Vagina (tissue), 2 donors: ENCODE data around the gene CAPN7. TPM values are rescaled to one million over a fixed set of nuclear protein-coding genes. Genes with fewer than 3 reads are reported as not detected.

ENCODE experiments used
- DNase-seq, 2 donors: peaks; one replicate each; pipeline ENCODE4 v3.0.0-alpha.2; 2017; ENCODE audit errors: extremely low spot score in 2 of 2
- H3K27ac ChIP-seq: fragments of 200-600 bp; sonication (generic); one replicate; pipeline ENCODE4 v1.5.1; 2019
- H3K27me3 ChIP-seq: fragments of 200-600 bp; sonication (generic); one replicate; pipeline ENCODE4 v1.5.1; 2019
- H3K36me3 ChIP-seq, 2 donors: fragments of 200-600 bp; sonication (generic); one replicate each; pipeline ENCODE4 v1.5.1; 2017 to 2019
- H3K4me1 ChIP-seq: fragments of 200-600 bp; sonication (generic); one replicate; pipeline ENCODE4 v1.5.1; 2019
- H3K4me3 ChIP-seq, 2 donors: fragments of 200-600 bp; sonication (generic); 1 replicate in 1 of 2; 2 replicates in 1 of 2; pipeline ENCODE4 v1.5.1; 2016 to 2019
- H3K9me3 ChIP-seq: fragments of 200-600 bp; sonication (generic); one replicate; pipeline ENCODE4 v1.5.1; 2019
- CTCF ChIP-seq, 3 experiments: fragments of 450-650 bp in 2 of 3; fragments of 200-600 bp in 1 of 3; sonication (generic) in 1 of 3; IDR thresholded peaks; one replicate each; pipeline ENCODE4 v1.5.1; 2017 to 2019; ENCODE audit warnings: antibody characterized with exemption in 3 of 3, mild to moderate bottlenecking in 2 of 3, moderate library complexity in 2 of 3
- POLR2A ChIP-seq, 2 donors: fragments of 450-650 bp; IDR thresholded peaks; one replicate each; pipeline ENCODE4 v1.6.1; 2017; ENCODE audit warnings: antibody characterized with exemption in 2 of 2, mild to moderate bottlenecking in 2 of 2, moderate library complexity in 2 of 2
- POLR2AphosphoS5 ChIP-seq, 2 donors: sonication (generic); formaldehyde crosslinking; IDR thresholded peaks; one replicate each; pipeline ENCODE4 v1.9.0; 2017; ENCODE audit warnings: antibody characterized with exemption in 2 of 2, mild to moderate bottlenecking in 2 of 2, low read depth in 1 of 2; ENCODE audit not compliant: insufficient read depth in 1 of 2
- intact Hi-C: fragments of 100-400 bp; cut with DNase I; formaldehyde crosslinking; loops from one replicate; pipeline ENCODE4 v1.15.1; 2023
- total RNA-seq: library from RNA; depleted of rRNA; stranded (reverse); fragments of >200 nt; gene quantifications from one replicate; pipeline ENCODE4 v1.2.3, GENCODE V29; 2016

The CAPN7 gene
- total RNA-seq, 1 donor from 2014 or later, result 72.4 TPM

- Histone ChIP-seq H3K4me3 (no peak overlapping the region), H3K36me3 (peaks cover 0 to 9% of the 10 kb centered on the region in 2 donors), H3K27ac (peak overlapping the region; percentile 47), H3K4me1 (peaks cover 77% of the 10 kb centered on the region), H3K9me3 (no peaks in the 10 kb centered on the region), H3K27me3 (no peaks in the 10 kb centered on the region)
- TF ChIP-seq CTCF (IDR thresholded peaks at IDR 0.05) (no peak), POLR2AphosphoS5 (IDR thresholded peaks at IDR 0.05; ENCODE audit: insufficient read depth in 1 of 2, low read depth in 1 of 2) (no peak), POLR2A (IDR thresholded peaks at IDR 0.05) (no peak)
- DNase-seq, result no peak
- intact Hi-C loops, result no loop called here
These were observed 91.7 kb downstream of the CAPN7 start for GRCh38 chr3:15297608-15298350.

GRCh38 chr3:15298504-15298903 is 92.5 kb downstream of the CAPN7 start:
- H3K4me3 ChIP-seq, result no peak overlapping the region
- no peak overlapping the region for H3K27ac ChIP-seq
- TF ChIP-seq POLR2AphosphoS5 (IDR thresholded peaks at IDR 0.05; ENCODE audit: insufficient read depth in 1 of 2, low read depth in 1 of 2) (no peak), POLR2A (IDR thresholded peaks at IDR 0.05) (no peak), CTCF (IDR thresholded peaks at IDR 0.05) (no peak)
- H3K9me3 ChIP-seq, result no peaks in the 10 kb centered on the region
- peaks cover 0 to 11% of the 10 kb centered on the region in 2 donors for H3K36me3 ChIP-seq
- H3K27me3 ChIP-seq, result no peaks in the 10 kb centered on the region
- peaks cover 70% of the 10 kb centered on the region for H3K4me1 ChIP-seq
- DNase-seq, result no peak
- intact Hi-C loops, result no loop called here

- Histone ChIP-seq H3K4me1 (peaks cover 68% of the 10 kb centered on the region), H3K36me3 (peaks cover 0 to 11% of the 10 kb centered on the region in 2 donors), H3K9me3 (no peaks in the 10 kb centered on the region), H3K27me3 (no peaks in the 10 kb centered on the region), H3K27ac (no peak overlapping the region), H3K4me3 (no peak overlapping the region)
- intact Hi-C loops, result no loop called here
- DNase-seq, result no peak
- TF ChIP-seq CTCF (IDR thresholded peaks at IDR 0.05) (no peak), POLR2AphosphoS5 (IDR thresholded peaks at IDR 0.05; ENCODE audit: insufficient read depth in 1 of 2, low read depth in 1 of 2) (no peak), POLR2A (IDR thresholded peaks at IDR 0.05) (no peak)
These were observed 93.0 kb downstream of the CAPN7 start for GRCh38 chr3:15299036-15299435.

GRCh38 chr3:15300323-15301078 is 94.5 kb downstream of the CAPN7 start:
- TF ChIP-seq POLR2AphosphoS5 (IDR thresholded peaks at IDR 0.05; ENCODE audit: insufficient read depth in 1 of 2, low read depth in 1 of 2) (peak in 1 of 2 donors; percentile 77), POLR2A (IDR thresholded peaks at IDR 0.05) (no peak)
- no peak for DNase-seq

GRCh38 chr3:15301761-15302160 is 95.7 kb downstream of the CAPN7 start:
- no peak for DNase-seq
- TF ChIP-seq CTCF (IDR thresholded peaks at IDR 0.05) (no peak), POLR2A (IDR thresholded peaks at IDR 0.05) (no peak)
- H3K4me1 ChIP-seq, result peaks cover 57% of the 10 kb centered on the region

More at GRCh38 chr3:15300323-15301078, 94.5 kb downstream of the CAPN7 start:
- Histone ChIP-seq H3K4me3 (no peak overlapping the region), H3K4me1 (peaks cover 61% of the 10 kb centered on the region), H3K27ac (peak overlapping the region; percentile 71), H3K9me3 (no peaks in the 10 kb centered on the region), H3K36me3 (peaks cover 0 to 11% of the 10 kb centered on the region in 2 donors), H3K27me3 (no peaks in the 10 kb centered on the region)
- intact Hi-C loops, result no loop called here

More at GRCh38 chr3:15301761-15302160, 95.7 kb downstream of the CAPN7 start:
- H3K27me3 ChIP-seq, result no peaks in the 10 kb centered on the region
- H3K36me3 ChIP-seq, result peaks cover 0 to 11% of the 10 kb centered on the region in 2 donors
- no peaks in the 10 kb centered on the region for H3K9me3 ChIP-seq
- intact Hi-C loops, result no loop called here
- H3K27ac ChIP-seq, result no peak overlapping the region
- no peak overlapping the region for H3K4me3 ChIP-seq

Other genes starting within 250 kb of the CAPN7 start
- gene MRPS25, start 140.9 kb upstream of the CAPN7 start, total RNA-seq, result 27.0 TPM
- 19.2 TPM for gene RBSN, start 107.1 kb upstream of the CAPN7 start, total RNA-seq
- gene SH3BP5, start 126.3 kb downstream of the CAPN7 start, total RNA-seq, result 78.6 TPM
- 13.8 TPM for gene METTL6, start 221.3 kb downstream of the CAPN7 start, total RNA-seq
- 15.7 TPM for gene EAF1, start 221.4 kb downstream of the CAPN7 start, total RNA-seq